Gastrocnemius medialis (tissue), 4 donors: Measurements from ENCODE around the gene CABCOCO1. TPM values are rescaled to one million over a fixed set of nuclear protein-coding genes. Genes with fewer than 3 reads are reported as not detected.

Source experiments
- ATAC-seq, 2 donors: fragments of 150-250 bp; one replicate each; pipeline ENCODE4 v1.9.1; 2016
- DNase-seq, 2 donors: peaks; one replicate each; pipeline ENCODE4 v3.0.0-alpha.2; 2019
- H3K27ac ChIP-seq, 4 donors: fragments of 200-600 bp; sonication (generic); 1 replicate in 1 of 4; 2 replicates in 3 of 4; pipeline ENCODE4 v1.5.1; 2016 to 2018; ENCODE audit warnings: mild to moderate bottlenecking in 2 of 4, moderate library complexity in 1 of 4
- H3K27me3 ChIP-seq, 3 donors: fragments of 200-600 bp; sonication (generic) in 2 of 3; 1 replicate in 1 of 3; 2 replicates in 2 of 3; pipeline versions ENCODE4 v1.5.1 to v1.6.0; 2016 to 2019; ENCODE audit warnings: mild to moderate bottlenecking in 1 of 3, moderate library complexity in 1 of 3
- H3K36me3 ChIP-seq, 2 donors: fragments of 200-600 bp; sonication (generic) in 1 of 2; one replicate each; pipeline ENCODE4 v1.5.1; 2017 to 2018
- H3K4me1 ChIP-seq, 2 donors: fragments of 200-600 bp; sonication (generic) in 1 of 2; one replicate each; pipeline ENCODE4 v1.5.1; 2016 to 2017; ENCODE audit warnings: mild to moderate bottlenecking in 2 of 2
- H3K4me3 ChIP-seq, 4 donors: fragments of 200-600 bp; sonication (generic) in 3 of 4; 1 replicate in 1 of 4; 2 replicates in 3 of 4; pipeline ENCODE4 v1.5.1; 2016 to 2019; ENCODE audit warnings: mild to moderate bottlenecking in 2 of 4
- H3K9me3 ChIP-seq, 3 donors: fragments of 200-600 bp; sonication (generic) in 2 of 3; 1 replicate in 1 of 3; 2 replicates in 2 of 3; pipeline ENCODE4 v1.5.1; 2016 to 2019
- POLR2A ChIP-seq, 2 donors: fragments of 450-650 bp; IDR thresholded peaks; one replicate each; pipeline ENCODE4 v1.6.1; 2017; ENCODE audit warnings: antibody characterized with exemption in 2 of 2, mild to moderate bottlenecking in 2 of 2, moderate library complexity in 2 of 2
- in situ Hi-C, 4 donors: fragments of 200-750 bp; cut with MboI; loops; one replicate each; pipeline versions ENCODE4 v1.15.0 to v1.8.0; 2017; ENCODE audit warnings: low sequenced_read_pairs in 4 of 4
- intact Hi-C: fragments of 100-400 bp; cut with DNase I; formaldehyde crosslinking; loops from one replicate; pipeline ENCODE4 v1.15.1; 2023; ENCODE audit warnings: low total_unique reads
- total RNA-seq, 4 donors: library from RNA; depleted of rRNA; stranded (reverse); fragments of >200 nt; gene quantifications; one replicate each; pipeline versions ENCODE4 v1.1.0 to v1.2.3, GENCODE V29; 2016
- TF ChIP-seq, protein P1 (sequence below), 5 experiments: fragments of 450-650 bp in 3 of 5; fragments of 200-600 bp in 2 of 5; sonication (generic) in 2 of 5; IDR thresholded peaks in 4 of 5; conservative IDR thresholded peaks in 1 of 5; 1 replicate in 4 of 5; 2 replicates in 1 of 5; pipeline ENCODE4 v1.5.1; 2016 to 2019; ENCODE audit warnings: antibody characterized with exemption in 5 of 5, mild to moderate bottlenecking in 3 of 5, moderate library complexity in 3 of 5

Gene CABCOCO1
- total RNA-seq, 4 donors from 2014 or later, result not detected

GRCh38 chr10:61746377-61746776, 83.6 kb downstream of the CABCOCO1 start:
- H3K27ac ChIP-seq, result no peak overlapping the region
- in situ Hi-C loops, result loop anchor here in 2 of 4 donors (25.0 kb wide), 1 partner anchor 609 kb away; no protein-coding TSS in a partner anchor
- H3K4me3 ChIP-seq, result no peak overlapping the region
- TF ChIP-seq POLR2A (IDR thresholded peaks at IDR 0.05), result no peak
- intact Hi-C loops, result no loop called here
- H3K4me1 ChIP-seq, result peaks cover 0 to 2% of the 10 kb centered on the region in 2 donors
- H3K36me3 ChIP-seq, result no peaks in the 10 kb centered on the region
- H3K27me3 ChIP-seq, result no peaks in the 10 kb centered on the region
- H3K9me3 ChIP-seq, result no peaks in the 10 kb centered on the region
- no peak for DNase-seq
- ATAC-seq, result no peak

DNA sequence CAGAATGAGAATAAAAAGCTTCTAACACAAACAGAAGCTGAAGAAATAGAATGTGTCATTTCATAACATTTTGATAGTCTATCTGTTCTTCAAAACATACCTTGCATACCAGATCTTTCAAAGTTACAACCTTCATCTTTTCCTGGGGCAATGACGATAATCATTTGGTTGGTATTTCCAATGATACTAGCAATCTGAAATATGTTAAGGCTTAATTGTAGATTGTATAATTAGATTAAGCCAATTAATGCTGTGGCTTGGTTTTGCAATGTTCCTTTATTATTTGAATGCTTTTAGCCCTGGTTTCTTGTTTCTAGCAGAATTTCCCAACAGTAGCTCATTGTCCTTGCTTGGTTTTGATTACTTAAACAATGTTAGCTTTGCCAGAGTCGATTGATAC, 84.6 kb downstream of the CABCOCO1 start:
- intact Hi-C loops (no loop called here), in situ Hi-C loops (loop anchor here in 2 of 4 donors (25.0 kb wide), 1 partner anchor 610 kb away; no protein-coding TSS in a partner anchor)
- no peak overlapping the region for H3K27ac ChIP-seq
- TF ChIP-seq, protein P1, sequence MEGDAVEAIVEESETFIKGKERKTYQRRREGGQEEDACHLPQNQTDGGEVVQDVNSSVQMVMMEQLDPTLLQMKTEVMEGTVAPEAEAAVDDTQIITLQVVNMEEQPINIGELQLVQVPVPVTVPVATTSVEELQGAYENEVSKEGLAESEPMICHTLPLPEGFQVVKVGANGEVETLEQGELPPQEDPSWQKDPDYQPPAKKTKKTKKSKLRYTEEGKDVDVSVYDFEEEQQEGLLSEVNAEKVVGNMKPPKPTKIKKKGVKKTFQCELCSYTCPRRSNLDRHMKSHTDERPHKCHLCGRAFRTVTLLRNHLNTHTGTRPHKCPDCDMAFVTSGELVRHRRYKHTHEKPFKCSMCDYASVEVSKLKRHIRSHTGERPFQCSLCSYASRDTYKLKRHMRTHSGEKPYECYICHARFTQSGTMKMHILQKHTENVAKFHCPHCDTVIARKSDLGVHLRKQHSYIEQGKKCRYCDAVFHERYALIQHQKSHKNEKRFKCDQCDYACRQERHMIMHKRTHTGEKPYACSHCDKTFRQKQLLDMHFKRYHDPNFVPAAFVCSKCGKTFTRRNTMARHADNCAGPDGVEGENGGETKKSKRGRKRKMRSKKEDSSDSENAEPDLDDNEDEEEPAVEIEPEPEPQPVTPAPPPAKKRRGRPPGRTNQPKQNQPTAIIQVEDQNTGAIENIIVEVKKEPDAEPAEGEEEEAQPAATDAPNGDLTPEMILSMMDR (IDR thresholded peaks at IDR 0.05 in 4 of 5, conservative IDR thresholded peaks at IDR 0.05 in 1 of 5), result no peak
- TF ChIP-seq POLR2A (IDR thresholded peaks at IDR 0.05), result no peak
- H3K27me3 ChIP-seq, result no peaks in the 10 kb centered on the region
- H3K4me3 ChIP-seq, result no peak overlapping the region
- no peak for DNase-seq
- H3K4me1 ChIP-seq, result peaks cover 0 to 11% of the 10 kb centered on the region in 2 donors
- no peaks in the 10 kb centered on the region for H3K36me3 ChIP-seq
- no peak for ATAC-seq
- no peaks in the 10 kb centered on the region for H3K9me3 ChIP-seq

DNA sequence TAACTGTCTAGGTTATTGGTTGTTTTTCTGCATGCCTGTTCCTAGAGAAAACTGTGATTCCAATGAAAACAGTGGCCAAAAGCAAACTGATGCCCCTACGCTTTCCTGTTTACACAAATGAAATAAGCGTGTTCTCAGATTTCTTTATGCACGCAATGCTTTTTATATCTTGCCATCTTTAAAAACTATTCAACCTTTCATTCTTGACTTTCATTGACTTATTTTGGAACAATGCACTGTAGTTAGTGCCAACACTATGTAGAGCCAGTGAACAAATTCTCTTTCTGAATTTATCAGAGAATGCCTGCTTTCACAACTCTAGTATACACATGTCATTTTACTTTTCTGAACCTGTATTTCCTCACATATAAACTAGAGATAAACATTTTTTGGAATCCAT, 86.6 kb downstream of the CABCOCO1 start:
- peaks cover 4 to 16% of the 10 kb centered on the region in 2 donors for H3K4me1 ChIP-seq
- DNase-seq (no peak), ATAC-seq (no peak)
- no peak overlapping the region for H3K27ac ChIP-seq
- H3K4me3 ChIP-seq, result no peak overlapping the region
- H3K36me3 ChIP-seq, result no peaks in the 10 kb centered on the region
- no peaks in the 10 kb centered on the region for H3K9me3 ChIP-seq
- in situ Hi-C loops, result loop anchor here in 2 of 4 donors (25.0 kb wide), 1 partner anchor 612 kb away; no protein-coding TSS in a partner anchor
- TF ChIP-seq, protein P1 (IDR thresholded peaks at IDR 0.05 in 4 of 5, conservative IDR thresholded peaks at IDR 0.05 in 1 of 5), result no peak
- no peak for TF ChIP-seq POLR2A (IDR thresholded peaks at IDR 0.05)
- no peaks in the 10 kb centered on the region for H3K27me3 ChIP-seq
- intact Hi-C loops, result no loop called here

- no peak overlapping the region for H3K27ac ChIP-seq
- in situ Hi-C loops, result no loop called here
- H3K9me3 ChIP-seq, result no peaks in the 10 kb centered on the region
- peaks cover 4 to 22% of the 10 kb centered on the region in 2 donors for H3K4me1 ChIP-seq
- H3K4me3 ChIP-seq, result no peak overlapping the region
- ATAC-seq (peak; percentile 66 to 71), DNase-seq (peak; percentile 15 to 16)
- no peak for TF ChIP-seq POLR2A (IDR thresholded peaks at IDR 0.05)
- TF ChIP-seq, protein P1 (IDR thresholded peaks at IDR 0.05 in 4 of 5, conservative IDR thresholded peaks at IDR 0.05 in 1 of 5), result peak in 4 of 5 experiments; percentile 38 to 63 (median 50)
- no peaks in the 10 kb centered on the region for H3K36me3 ChIP-seq
- intact Hi-C loops, result no loop called here
- no peaks in the 10 kb centered on the region for H3K27me3 ChIP-seq
Measured at GRCh38 chr10:61750943-61751471, 88.3 kb downstream of the CABCOCO1 start.

DNA sequence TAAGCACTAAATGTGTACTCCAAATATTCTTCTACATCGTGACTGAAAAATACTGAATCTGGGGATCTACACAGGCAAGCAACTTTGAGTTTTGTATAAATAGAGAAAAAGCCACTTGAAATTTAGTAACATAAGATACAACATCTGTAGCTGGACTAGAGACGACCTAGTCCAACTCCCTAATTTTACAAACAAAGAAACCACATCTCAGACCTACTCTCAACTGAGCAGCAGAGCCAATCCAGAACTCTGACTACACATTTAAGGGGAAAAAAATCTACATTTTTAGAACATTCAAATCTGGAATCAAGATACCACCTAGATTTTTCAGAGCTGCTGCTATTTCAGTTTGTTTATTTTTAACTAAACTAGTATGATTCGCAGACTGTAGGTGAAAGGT, 88.9 kb downstream of the CABCOCO1 start:
- Histone ChIP-seq H3K36me3 (no peaks in the 10 kb centered on the region), H3K27ac (no peak overlapping the region), H3K4me3 (no peak overlapping the region), H3K27me3 (no peaks in the 10 kb centered on the region), H3K4me1 (peaks cover 4 to 22% of the 10 kb centered on the region in 2 donors), H3K9me3 (no peaks in the 10 kb centered on the region)
- ATAC-seq (no peak), DNase-seq (no peak)
- in situ Hi-C loops (no loop called here), intact Hi-C loops (no loop called here)
- TF ChIP-seq, protein P1 (IDR thresholded peaks at IDR 0.05 in 4 of 5, conservative IDR thresholded peaks at IDR 0.05 in 1 of 5), result no peak
- TF ChIP-seq POLR2A (IDR thresholded peaks at IDR 0.05), result no peak
